RKO (cell line): ENCODE measurements around the gene CLDN4.
A peak's percentile ranks its signal among the peaks of the same experiment; 100 is the strongest.
"Not testable (repeated sequence)": the region's sequence is repeated elsewhere in the genome, so short reads cannot be mapped to it uniquely, and the experiment has no call there.

ENCODE experiments used
- DNase-seq: peaks from one replicate; pipeline ENCODE4 v3.0.0-alpha.2; 2016; ENCODE audit warnings: low spot score

CLDN4 gene

DNA sequence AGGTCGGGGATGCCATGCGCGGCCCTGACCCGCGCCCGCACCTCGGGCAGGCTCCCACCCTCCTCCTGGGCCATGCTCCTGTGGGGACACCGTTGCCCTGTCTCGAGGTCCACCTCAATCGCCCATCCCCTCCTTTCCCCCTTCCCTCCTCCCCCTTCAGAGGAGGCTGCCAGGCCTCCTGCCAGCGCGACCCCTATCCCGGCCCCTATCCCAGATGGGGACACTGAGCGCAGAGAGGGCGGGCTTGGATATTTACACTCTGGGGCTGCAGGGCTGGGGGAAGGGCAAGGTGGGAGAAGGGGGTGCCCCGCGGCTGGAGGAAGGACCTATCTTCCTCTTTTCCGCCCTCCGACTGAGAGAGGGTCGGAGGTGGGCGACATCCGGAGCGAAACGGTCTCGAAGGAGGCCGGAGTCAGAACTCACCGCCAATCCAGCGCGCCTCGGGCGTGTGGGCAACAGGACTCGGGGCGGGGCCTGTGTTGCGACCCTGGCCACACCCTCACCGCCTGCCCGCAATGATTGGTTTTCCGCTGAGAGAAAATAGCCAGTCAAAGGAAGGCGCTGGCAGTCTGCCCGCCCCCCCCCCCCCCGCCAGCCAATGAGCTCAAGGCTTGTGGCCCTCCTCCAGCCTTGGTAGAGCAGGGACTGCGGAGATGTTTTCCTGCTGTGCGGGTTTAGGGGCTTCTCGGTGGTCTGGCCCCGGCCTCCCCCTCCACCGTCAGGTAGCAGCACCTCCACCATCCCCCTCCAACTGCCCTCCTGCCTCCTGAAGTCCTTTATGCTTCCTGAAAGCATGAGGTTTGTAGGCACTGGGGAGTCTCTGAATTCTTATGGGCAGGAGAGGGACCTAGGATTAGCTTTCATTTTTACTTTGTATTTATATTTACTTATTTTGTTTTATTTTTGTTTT lies 11.5 kb downstream of the CLDN4 start, which contains the start of gene METTL27:
Gene METTL27, minus strand, starts transcription at position 450 of the 910 bp plus-strand sequence. Its CDS starts 376 bp downstream, at position 74.
- DNase-seq = peak; percentile 95

DNA sequence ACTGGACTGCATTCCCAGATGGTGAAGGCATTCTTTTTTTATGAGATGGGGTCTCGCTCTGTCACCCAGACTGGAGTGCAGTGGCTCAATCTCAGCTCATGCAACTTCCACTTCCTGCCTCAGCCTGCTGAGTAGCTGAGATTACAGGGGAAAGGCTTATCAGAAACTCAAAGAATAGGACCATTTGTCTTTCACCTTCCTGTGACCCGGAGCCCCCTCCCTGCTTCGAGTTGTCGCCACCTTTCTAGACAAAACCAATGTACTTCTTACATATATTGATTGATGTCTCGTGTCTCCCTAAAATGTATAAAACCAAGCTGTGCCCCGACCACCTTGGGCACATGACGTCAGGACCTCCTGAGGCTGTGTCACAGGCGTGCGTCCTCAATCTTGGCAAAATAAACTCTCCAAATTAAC lies 13.3 kb downstream of the CLDN4 start:
- DNase-seq = no peak

DNA sequence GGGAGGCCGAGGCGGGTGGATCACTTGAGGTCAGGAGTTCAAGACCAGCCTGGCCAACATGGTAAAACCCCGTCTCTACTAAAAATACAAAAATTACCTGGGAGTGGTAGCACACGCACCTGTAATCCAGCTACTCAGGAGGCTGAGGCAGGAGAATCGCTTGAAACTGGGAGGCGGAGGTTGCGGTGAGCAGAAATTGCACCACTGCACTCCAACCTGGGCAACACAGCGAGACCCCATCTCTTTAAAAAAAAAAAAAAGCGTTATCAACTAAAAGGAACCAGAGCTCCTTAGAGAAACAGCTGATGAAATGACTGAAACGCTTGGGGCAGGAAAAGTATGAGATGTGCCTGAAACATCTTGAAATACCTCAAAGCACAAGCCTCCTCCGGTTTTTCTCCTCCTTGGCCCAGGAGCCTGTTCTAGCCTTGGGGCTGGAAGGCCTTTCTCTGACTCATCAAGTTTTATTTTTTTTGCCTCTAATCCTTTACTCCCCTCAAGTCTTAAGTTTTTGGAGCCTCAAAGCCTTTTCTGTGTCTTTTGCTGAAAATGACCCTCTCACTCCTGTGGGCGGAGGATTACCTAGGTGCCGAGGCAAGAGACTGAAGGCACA lies 14.2 kb downstream of the CLDN4 start:
- no peak for DNase-seq

DNA sequence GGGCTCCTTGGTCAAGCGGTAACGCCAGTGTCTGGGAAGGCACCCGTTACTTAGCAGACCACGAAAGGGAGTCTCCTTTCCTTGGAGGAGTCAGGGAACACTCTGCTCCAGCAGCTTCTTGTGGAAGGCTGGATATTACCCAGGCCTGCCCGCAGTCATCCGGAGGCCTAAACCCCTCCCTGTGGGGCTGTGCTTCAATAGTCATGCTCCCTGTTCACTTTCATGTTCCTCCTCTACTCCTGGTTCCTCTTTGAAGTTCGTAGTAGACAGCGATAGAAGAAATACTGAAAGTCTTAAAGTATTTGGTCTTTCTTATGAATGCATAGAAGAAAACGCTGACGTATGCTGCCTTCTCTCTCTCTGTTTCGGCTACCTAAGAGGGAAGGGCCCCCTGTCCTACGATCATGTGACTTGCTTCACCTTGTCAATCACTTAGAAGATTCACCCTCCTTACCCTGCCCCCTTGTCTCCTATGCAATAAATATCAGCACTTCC lies 15.0 kb downstream of the CLDN4 start:
- DNase-seq = not testable (repeated sequence)

DNA sequence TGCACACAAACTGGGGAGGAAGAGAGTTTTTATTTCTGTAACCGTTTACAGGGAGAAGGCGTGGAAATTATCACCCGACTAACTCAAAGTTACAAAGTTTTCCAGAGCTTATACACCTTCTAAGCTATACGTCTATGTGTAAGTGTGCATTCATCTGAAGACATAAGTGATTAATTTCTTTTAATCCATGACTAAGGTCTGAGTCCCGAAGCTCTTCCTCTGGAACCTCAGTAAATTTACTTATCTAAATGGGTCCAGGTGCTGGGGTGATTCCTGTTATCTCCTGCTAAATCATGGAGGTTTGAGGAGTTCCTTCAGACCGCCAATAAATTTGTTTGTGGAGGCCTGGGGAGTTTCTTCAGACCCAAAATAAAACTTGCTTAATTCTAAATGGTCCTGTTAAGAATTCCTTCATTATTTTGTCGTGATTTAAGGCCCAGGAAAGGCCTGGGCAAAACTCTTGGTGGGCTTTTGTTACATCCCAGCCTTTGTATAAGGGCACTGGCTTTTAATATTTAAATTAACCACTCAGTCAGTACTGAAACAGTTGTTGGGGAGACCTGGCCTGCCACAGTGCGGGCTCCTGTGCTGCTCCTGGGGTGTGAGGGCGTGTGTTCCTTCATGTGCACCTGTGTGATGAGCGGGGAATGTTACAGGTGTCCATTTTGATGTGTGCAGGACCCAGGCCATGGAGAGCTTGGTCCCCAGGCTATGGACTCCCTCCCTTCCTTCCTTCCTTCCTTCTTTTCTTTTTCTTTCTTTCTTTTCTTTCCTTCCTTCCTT lies 17.3 kb downstream of the CLDN4 start:
- DNase-seq = peak; percentile 30

DNA sequence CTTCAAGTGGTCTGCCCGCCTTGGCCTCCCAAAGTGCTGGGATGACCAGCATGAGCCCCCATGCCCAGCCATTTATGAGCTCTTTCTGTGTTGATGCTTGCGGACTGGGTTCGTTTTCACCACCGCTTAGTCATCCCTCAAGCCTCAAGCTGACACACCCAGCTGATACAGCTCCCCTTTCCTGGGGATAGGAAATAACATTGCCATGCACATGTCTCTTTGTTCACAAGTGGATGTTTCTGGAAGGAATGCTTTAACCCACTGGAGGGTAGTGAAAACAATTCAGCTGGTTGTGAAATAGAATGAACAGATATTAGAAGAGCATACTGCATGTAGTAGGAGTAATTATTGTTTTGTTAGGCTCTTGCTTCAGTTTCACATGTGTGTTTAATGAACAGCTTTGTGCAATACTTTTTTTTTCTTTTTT lies 20.0 kb downstream of the CLDN4 start:
- DNase-seq = peak; percentile 85

DNA sequence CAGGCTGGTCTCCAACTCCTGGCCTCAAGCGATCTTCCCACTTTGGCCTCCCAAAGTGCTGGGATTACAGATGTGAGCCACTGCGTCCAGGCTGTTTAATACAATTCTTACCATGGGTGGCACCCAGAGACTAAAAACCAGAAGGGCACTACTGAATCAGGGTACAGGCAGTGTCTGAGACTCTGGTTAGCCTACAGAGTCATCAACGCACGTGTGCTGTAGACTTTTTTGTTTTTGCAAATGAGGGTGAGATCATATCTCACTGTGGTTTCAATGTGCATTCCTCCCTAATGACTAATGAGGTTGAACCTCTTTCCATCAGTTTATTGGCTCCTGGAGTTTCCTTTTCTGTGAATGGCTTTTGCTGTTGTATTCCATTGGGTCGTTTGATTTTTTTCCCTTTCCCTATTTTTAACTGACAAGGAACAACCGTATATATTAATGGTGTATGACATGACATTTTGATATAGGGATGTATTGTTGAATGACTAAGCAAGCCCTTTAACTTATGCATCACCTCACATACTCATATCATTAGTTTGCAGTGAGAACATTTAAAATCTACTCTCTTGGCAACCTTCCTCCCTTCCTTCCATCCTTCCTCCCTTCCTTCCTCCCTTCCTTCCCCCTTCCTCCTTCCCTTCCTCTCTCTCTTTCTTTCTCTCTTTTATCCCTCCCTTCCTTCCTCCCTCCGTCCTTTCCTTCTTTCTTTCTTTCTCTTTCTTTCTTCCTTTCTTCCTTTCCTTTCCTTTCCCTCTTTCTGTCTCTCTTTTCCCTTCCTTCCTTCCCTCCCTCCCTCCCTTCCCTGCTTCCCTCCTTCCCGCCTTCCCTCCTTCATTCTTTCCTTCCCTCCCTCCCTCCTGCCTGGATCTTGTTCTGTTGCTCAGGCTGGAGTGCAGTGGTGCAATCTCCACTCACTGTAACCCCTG lies 20.9 kb downstream of the CLDN4 start:
- DNase-seq = peak; percentile 98

DNA sequence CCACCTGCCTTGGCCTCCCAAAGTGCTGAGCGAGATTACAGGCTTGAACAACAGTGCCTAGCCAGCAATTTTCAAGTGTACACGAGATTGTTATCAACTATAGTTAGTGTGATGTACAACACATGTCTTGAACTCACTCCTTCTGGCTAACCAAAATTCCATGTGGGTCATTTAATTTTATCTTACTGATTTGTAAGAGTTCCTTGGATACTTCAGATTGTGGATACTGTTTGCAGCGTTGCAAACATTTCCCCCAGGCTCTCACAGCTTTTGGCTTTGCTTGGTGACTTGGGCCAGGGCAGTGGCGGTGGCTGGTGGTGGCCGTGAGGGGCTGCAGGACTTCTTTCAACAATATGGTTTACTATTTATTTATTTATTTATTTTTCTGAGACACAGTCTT lies 21.7 kb downstream of the CLDN4 start:
- DNase-seq = no peak

DNA sequence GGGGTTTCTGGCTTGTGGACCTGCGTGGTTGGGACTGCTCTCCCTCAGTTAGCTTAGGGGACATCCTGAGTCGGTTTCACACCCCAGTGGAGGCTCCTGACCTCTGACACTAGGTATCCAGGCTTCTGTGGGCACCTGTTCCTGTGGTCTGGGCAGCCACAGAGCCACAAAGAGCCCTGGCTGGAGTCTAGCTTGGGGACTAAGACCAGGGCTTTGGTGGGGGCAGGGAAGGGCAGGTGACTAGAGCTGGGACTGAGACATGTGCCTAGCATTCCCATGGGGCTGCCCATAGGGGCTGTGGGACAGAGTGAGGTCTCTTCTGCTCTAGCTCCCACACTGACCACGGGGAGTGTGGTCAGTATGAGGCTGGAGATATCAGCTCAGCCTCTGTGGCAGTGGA lies 26.1 kb downstream of the CLDN4 start:
- DNase-seq = no peak

DNA sequence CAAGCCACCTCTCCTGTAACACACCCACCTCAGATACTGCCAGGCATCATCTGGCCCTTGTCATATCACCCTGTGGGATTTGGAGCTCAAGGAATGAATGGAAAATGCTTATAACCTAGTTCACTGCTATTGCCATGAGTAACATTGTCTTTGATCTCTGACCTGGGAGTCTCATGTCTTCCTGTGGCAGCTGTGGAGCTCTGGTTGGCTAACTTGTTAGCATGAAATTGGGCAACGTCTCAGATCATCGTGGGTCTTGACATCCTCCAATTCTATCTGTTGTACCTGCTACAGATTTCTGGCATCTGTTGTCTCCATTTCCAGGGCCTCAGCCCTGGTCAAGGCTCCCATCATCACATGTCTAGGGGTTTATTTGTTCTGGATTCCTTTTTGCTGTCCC lies 28.0 kb downstream of the CLDN4 start:
- peak; percentile 38 for DNase-seq

DNA sequence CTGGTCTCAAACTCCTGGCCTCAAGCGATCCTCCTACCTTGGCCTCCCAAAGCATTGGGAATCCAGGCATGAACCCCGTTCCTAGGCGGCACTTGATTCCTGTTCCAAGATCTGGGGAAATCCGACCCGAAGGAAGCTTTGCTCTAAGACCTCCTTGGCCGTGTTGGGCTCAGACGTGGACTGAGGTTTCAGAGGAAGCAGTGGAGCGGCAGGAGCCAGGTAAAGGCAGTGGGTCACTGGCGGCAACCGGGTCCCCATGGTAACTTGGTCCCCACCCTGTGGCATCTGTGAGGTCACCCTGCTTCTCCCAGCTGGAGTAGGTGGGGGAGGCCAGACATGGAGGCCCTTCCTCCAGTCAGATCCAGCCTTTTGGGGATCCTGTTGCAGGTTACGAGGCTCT lies 30.1 kb downstream of the CLDN4 start, which contains the start of gene TMEM270:
Gene TMEM270, plus strand, starts transcription at position 301 of the 400 bp plus-strand sequence. Its CDS starts 36 bp downstream, at position 337.
- no peak for DNase-seq

DNA sequence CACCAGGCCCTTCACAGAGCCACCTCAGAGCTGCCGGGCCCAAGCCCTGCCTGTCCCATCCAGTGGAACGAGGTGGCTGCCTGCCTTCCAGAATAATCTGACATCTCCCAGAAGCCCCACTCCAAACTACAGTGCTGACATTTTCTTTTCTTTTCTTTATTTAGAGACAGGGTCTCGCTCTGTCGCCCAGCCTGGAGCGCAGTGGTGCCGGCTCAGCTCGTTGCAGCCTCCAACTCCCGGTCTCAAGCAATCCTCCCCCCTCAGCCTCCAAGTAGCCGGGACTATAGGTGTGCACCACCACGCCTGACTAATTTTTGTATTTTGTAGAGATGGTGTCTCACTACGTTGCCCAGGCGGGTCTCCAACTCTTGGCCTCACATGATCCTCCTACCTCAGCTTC lies 30.5 kb downstream of the CLDN4 start:
- DNase-seq = no peak

DNA sequence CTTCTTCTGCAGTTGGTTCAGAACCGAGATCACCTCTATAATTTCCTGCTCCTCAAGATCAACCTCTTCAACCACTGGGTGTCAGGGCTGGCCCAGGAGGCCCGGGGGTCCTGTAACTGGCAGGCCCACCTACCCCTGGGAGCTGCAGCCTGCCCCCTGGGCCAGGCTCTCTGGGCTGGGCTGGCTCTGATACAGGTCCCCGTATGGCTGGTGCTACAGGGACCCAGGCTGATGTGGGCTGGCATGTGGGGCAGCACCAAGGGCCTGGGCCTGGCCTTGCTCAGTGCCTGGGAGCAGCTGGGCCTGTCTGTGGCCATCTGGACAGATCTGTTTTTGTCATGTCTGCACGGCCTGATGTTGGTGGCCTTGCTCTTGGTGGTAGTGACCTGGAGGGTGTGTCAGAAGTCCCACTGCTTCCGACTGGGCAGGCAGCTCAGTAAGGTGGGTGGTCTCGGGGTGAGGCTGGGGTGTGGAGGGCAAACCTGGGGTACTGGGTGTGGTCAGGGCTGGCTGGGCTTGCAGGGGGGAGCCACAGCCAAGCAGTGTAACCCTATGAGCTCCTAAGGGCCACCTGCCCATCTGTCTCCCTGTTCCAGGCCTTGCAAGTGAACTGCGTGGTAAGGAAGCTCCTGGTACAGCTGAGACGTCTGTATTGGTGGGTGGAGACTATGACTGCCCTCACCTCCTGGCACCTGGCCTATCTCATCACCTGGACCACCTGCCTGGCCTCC lies 34.4 kb downstream of the CLDN4 start:
- DNase-seq = no peak

DNA sequence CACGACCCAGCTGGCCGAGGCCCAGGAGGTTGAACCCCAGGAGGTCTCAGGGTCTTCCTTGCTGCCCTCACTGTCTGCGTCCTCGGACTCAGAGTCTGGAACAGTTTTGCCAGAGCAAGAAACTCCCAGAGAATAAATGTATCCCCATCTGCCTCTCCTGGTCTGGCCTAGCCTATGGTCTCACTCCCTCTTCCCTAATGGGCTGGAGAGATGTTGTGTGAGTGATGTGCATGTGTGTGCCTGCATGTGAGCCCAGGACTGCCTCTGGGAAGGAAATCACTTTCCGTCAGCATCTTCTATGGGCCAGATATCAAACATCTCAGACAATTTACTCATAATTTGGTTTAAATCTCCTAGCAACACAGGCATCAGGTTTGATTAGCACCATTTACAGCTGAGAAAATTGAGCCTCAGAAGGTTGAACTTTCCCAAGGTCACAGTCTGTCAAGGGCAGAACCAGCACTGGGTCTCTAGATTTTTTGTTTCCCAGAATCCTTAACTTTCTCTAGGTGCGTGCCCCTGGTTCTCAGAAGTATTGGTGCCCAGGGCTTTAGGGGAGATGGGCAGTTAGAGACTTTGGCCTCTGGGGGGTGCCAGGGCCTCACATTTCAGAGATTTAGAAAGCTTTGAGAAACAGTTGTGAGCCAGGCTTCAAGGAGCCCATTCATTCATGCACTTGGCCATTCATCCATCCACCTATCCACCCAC lies 35.1 kb downstream of the CLDN4 start:
- DNase-seq = peak; percentile 42

DNA sequence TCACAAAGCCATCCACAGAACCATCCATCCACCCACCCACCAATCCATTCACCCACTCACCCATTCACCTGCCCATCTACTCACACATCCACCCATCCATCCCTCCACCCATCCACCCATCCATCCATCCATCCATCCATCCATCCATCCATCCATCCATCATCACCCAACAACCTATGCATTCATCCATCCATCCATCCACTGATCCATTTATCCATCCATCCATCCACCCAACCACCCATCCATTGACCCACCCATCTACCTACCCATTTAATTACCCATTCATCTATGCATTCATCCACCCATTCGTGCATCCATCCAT lies 35.6 kb downstream of the CLDN4 start:
- no peak for DNase-seq

DNA sequence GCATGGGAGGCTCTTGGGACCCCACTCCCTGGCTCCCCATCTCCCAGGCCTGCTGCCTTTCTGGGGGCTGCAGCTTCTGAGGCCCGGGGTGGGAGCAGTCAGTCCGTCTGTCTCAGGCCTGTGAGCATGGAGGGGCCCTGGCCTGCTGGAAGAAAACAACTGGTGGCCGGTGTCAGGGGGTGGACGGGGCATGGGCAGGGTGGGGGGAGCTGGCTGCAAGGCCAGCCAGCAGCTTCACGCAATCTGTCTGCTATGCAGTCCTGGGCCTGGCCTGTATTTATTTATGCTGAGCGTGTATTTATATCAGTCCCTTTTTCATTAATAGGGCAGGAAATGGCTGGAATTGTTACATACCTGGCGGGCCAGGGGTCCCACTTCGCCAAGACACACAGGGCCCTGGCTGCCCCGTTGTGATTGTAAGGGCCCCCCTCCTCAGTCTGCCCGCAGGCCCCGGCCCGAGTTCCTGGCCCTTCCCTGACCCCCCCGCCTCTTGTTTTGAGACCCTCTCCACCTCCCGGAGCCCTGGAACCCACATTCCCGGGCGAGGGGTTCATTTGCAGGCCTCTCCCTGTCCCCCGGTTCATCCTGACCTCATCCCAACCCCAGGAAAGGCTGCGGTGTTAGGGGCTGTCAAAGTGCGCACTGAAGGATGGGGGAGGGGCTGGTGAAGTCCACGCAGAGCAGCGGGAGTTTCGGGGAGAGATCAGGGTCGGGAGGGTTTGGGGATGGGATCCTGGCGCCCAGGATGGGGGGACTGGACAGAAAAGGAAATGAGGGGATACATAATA lies 38.4 kb downstream of the CLDN4 start:
- DNase-seq = no peak

DNA sequence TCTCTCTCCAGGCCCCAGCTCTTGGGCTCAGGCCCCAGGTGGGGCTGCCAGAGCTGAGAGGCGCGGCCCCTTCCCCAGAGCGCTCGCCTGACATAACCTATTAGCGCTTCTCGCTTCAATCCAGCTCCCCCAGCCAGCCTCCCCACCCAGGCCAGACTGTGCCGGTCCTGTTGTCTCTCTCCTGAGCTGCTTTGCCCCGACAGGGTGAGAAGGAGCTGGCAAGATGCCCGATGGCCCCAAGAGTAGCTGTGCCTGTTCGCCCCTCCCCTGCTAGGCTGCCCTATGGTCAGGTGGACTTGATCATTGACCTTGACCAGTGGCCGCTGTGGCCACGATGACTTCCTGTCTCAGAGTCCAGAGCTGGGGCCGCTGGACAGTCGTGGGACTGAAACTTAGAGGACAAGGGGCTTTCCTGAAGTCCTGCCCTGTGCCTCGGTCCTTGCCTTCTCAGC lies 39.3 kb downstream of the CLDN4 start:
- no peak for DNase-seq

DNA sequence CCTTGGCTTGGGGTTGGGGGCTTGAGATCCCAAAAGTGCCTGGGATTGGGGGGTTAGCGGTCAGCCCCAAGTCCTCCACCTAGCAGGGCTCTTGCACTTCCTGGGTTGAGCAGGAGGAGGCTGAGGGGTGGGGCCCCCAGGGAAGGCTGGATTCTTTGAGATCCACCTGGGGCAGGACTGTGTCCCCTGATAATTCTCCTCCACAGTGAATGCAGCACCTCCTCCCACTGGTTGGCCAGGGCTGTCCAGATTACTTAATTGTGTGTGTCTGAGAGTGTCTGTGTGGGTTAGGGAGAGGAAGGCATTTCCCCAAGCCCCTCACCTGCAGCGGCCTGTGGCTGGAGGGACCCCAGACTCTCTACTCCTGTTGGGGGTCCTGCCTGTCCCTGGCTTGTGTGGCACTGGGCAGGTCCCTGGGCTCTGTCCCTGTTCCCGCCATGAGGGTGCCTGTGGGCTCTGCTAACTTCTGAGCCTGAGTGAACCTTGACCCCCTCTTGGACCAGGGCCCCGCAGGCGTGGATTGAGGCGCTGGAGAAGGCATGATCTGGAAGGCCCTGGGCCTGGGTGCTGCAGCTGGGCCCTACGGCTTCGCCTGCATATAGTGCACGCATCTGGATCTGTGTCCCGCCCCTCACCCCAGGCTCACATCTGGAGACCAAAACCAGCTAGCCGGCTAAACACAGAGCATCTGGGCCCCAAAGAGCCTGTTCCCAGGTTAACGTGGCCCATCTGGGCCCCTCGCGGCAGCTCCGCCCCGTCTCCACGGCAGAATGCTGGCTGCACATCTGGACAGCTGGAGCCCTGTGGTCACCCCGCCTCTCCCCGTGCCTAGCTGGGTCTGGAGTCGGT lies 40.6 kb downstream of the CLDN4 start:
- DNase-seq = no peak
